Erythroblast (primary cell): ENCODE data around the gene MRPL54.

Experiments used
- DNase-seq, 2 experiments: peaks; one replicate each; lab custom pipeline; 2025; lab: John Stamatoyannopoulos, UW
- GATA1 ChIP-seq: IDR thresholded peaks from 2 replicates; pipeline ENCODE4 v1.6.1; 2011; ENCODE audit warnings: low read depth, mild to moderate bottlenecking, control low read depth, low read length, moderate library complexity
- POLR2A ChIP-seq: IDR thresholded peaks from 2 replicates; pipeline ENCODE4 v1.6.1; 2011; ENCODE audit warnings: mild to moderate bottlenecking, low read length

The MRPL54 gene

GRCh38 chr19:3793799-3794198 lies 31.3 kb downstream of the MRPL54 start:
- DNase-seq, result no peak
- TF ChIP-seq GATA1 (no peak), POLR2A (no peak)

DNA sequence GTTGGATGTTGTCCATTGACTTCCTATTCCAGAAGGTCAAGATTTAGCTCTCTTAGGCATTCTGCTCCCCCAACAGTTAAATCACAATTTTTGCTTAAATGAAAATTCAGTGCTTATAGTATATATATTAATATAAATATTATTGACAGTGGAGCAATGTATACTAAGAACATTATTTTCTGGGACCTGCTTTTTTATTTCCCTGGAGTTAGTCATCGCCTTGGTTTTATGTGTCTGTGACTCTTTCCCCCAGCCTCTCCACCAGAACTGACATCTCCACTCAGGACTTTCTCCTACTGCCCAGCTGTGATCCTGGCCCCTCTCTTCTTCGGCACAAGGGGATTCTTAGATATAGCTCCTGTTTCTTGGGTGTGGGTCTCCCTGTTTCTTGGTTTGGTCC lies 33.9 kb downstream of the MRPL54 start:
- no peak for DNase-seq
- TF ChIP-seq POLR2A, result no peak
- no peak for TF ChIP-seq GATA1

GRCh38 chr19:3798137-3798536 lies 35.7 kb downstream of the MRPL54 start:
- DNase-seq, result no peak
- no peak for TF ChIP-seq POLR2A
- no peak for TF ChIP-seq GATA1

DNA sequence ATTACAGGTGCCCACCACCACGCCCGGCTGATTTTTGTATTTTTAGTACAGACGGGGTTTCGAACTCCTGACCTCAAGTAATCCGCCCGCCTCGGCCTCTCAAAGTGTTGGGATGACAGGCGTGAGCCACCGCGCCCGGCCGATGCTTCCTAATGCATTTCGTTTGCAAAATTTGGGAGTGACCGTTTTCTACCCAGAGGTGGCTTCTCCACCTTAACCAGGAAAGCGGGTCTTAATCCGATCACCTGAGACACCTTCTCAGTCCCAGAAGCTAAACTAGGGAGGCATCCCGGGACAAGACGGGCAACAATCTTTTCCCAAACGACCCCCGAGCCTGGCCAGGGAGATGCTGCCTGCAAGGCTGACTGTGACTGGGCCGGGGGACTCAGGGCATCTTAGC lies 38.5 kb downstream of the MRPL54 start:
- no peak for TF ChIP-seq GATA1
- no peak for TF ChIP-seq POLR2A
- DNase-seq, result no peak

GRCh38 chr19:3801412-3802096 lies 39.1 kb downstream of the MRPL54 start:
- no peak for DNase-seq

GRCh38 chr19:3803114-3803888 lies 40.8 kb downstream of the MRPL54 start:
- DNase-seq, result no peak
- TF ChIP-seq POLR2A (no peak), GATA1 (no peak)

More at GRCh38 chr19:3801412-3802096, 39.1 kb downstream of the MRPL54 start:
- TF ChIP-seq POLR2A, result no peak
- TF ChIP-seq GATA1, result no peak

DNA sequence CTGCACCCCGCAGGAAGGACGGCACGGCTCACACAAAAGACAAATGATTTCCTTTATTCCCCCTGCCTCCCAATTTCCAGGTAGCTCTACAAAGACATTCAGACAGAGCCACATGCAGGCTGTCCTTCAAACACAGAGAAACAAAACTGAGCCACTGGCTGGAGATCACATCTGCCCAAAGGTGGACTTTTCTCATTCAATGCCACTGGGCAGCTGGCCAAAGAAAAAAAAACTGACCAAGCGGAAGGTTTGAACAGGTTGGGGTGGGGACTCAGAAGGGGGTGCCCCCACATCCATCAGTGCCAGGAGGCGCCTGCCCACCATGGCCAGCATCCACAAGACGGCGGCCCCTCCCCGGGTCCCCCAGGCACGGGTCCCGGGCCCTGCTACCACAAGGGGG lies 41.5 kb downstream of the MRPL54 start:
- no peak for DNase-seq
- TF ChIP-seq POLR2A, result no peak
- TF ChIP-seq GATA1, result no peak

DNA sequence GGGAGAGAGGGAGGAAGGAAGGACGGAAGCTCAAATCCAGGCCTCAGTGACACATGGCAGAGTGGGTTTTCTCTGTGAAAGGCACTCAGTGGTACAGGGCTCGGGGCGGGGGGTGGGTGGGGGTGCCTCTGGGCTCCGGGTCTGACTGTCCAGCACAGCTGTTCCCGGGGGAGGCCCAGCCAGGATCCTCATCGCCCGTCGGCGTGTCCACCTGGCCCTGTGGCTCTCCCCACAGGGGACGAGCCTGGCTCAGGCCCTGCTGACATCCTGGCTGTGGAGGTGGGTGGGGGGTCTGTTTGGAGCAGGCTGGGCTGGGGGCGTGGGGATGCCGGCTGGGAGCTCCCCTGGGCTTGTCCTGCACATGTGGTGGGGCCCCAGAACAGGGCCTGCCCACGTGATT lies 41.9 kb downstream of the MRPL54 start:
- no peak for DNase-seq
- no peak for TF ChIP-seq POLR2A
- TF ChIP-seq GATA1, result no peak

DNA sequence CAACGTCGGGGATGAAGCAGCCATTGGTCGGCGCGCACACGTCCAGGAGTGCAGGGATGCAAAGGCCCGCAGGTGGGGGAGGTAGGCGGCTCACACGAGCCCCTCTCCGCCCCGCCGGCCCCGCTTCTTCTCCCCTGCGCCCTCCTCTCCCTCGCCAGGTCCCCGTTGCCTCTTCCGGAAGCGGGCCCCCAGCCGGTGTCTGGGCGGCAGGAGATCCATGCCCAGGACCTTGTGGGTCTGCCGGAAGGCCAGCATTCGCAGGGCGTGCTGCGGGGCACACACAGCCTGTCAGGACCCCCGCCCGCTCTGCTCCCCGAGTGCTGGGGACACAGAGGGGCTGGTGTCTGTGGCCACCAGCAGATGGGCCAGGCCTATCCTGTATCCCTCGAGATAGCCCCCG lies 43.4 kb downstream of the MRPL54 start:
- TF ChIP-seq GATA1 (no peak), POLR2A (no peak)
- no peak for DNase-seq

DNA sequence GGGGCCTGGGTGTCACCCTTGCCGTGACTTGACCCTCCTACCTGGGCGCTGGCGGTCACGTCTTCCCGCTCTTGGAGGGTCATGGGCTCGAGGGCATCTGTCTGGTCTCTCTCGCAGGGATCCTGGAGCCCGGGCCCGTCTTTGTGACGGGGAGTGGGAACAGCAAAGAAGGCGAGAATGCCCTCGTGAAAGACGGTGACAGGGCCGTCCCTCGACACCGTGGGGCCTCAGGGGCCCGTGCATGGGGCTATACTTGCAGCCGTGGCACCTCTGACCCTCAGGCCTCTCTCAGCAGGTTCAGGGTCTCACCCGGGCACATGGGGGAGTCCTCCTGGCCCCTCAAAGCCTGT lies 44.6 kb downstream of the MRPL54 start:
- no peak for DNase-seq
- TF ChIP-seq GATA1 (no peak), POLR2A (no peak)

DNA sequence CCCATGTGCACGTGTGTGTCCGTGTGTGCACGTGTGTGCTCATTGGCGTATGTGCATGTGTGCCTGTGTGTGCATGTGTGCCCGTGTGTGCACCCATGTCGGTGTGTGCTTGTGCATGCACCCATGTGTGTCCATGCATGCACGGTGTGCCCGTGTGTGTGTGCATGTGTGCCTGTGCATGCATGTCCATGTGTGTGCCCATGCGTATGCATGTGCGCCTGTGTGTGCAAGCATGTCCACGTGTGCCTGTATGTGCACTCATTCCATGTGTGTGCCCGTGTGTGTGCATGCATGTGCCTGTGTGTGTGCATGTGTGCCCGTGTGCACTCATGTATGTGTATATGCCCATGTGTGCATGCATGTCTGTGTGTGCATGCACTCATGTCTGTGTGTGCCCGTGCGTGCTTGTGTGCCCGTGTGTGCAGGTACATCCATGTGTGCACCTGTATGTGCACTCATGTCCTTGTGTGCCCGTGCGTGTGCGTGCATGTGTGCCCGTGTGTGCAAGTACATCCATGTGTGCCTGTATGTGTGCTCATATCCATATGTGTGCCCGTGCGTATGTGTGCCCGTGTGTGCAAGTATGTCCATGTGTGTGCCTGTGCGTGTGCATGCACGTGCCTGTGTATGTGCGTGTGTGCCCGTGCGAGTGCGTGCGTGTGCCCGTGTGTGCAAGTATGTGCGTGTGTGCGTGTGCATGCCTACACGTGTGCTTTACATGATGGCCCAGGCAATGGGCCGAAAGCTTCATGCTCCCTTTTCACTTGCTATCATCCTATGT lies 45.3 kb downstream of the MRPL54 start:
- DNase-seq, result no peak

DNA sequence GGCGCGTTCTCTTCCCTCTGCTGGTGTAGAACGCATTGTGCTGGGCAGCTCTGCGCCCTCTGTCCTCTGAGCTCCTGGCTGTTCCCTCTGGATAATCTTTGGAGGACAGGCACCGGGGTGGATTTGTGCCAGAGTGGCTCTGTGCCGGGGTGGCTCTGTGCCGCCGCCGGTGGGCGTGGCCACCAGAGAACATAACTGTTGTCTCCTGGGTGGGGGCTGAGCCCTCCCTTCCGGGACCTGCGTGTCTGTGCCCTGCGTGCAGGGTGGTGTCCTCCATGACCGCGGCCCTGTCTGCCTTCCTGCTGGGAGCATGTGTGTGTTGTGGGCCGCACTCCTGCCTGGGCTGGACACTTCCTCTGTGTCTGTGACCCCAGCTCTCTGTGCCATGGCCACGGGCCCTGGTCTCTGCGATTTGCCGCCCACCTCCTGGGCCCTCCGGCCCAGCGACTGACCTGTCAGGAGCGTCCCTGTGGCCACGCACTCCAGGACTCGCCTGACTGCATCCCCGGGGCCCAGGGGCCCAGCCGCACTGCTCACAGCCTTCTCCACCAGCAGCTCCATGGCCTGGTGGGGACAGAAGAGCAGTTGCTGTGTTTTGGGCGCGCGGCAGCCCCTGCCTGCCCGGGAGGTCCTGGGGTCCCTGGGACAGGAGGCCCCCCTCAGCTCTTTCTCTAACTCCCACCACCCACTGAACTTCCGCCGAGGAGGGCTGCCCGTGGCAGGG lies 46.1 kb downstream of the MRPL54 start:
- TF ChIP-seq POLR2A (no peak), GATA1 (no peak)
- DNase-seq, result no peak

More for the DNA sequence above, 45.3 kb downstream of the MRPL54 start:
- TF ChIP-seq GATA1 (no peak), POLR2A (no peak)
